Cardiac septum (tissue), 1 donor: ENCODE results near the gene ZNF776. TPM values are rescaled to one million over a fixed set of nuclear protein-coding genes. Genes with fewer than 3 reads are reported as not detected.
"Not testable (repeated sequence)": the region's sequence is repeated elsewhere in the genome, so short reads cannot be mapped to it uniquely, and the experiment has no call there.

Experiments
- DNase-seq: peaks from one replicate; pipeline ENCODE4 v3.0.0-alpha.2; 2020; ENCODE audit warnings: low spot score
- intact Hi-C: fragments of 100-400 bp; cut with DNase I; formaldehyde crosslinking; loops from one replicate; pipeline ENCODE4 v1.14.0; 2022
- long read RNA-seq: library from polyadenylated mRNA; unstranded; transcript quantifications from one replicate; pipeline ENCODE4 v2.0.0, GENCODE V29; 2021
- total RNA-seq: library from RNA; stranded (reverse); fragmentation: NEBNext Ultra II Directional; extraction: Animal tissue kit (Norgen Biotek cat#: 25700); gene quantifications from one replicate; pipeline ENCODE4 v1.2.1, GENCODE V29; 2021
- donor health status: DM: no; HTN: no; CAD: no.

Gene ZNF776
- total RNA-seq = 10.0 TPM
- long read RNA-seq, full-length matches to known transcripts = 2 of 6 reads
- long read RNA-seq, partial matches to known transcripts = 0 of 6 reads
- long read RNA-seq, other reads (novel, unspliced or antisense) = 4 of 6 reads

GRCh38 chr19:57746580-57747471 lies at the start of gene ZNF776:
TSS of gene ZNF776 (plus strand) at chr19:57746815. CDS start at chr19:57747059, 244 bp downstream.
- intact Hi-C loops = loop anchor here (2.0 kb wide), 2 partner anchors 22 to 68 kb away; partner anchors contain the start of genes ZNF552 and ZNF586
- DNase-seq = peak; percentile 93

DNA sequence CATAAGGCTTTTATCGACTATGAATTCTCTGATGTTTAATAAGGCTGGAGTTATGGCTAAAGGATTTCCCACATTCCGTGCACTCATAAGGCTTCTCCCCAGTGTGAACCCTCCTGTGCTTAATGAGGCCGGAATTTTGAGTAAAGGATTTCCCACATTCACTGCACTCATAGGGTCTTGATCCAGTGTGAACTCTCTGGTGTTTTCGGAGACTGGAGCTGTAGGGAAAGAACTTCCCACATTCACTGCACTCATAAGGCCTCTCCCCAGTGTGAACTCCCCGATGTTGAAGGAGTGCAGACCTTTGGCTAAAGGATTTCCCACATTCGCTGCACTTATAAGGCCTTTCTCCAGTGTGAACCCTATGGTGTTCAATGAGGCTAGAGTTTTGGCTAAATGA lies 45.0 kb upstream of the ZNF776 start:
- intact Hi-C loops = no loop called here
- DNase-seq = no peak

GRCh38 chr19:57706346-57706745 lies 40.3 kb upstream of the ZNF776 start:
- intact Hi-C loops = no loop called here
- DNase-seq = no peak

DNA sequence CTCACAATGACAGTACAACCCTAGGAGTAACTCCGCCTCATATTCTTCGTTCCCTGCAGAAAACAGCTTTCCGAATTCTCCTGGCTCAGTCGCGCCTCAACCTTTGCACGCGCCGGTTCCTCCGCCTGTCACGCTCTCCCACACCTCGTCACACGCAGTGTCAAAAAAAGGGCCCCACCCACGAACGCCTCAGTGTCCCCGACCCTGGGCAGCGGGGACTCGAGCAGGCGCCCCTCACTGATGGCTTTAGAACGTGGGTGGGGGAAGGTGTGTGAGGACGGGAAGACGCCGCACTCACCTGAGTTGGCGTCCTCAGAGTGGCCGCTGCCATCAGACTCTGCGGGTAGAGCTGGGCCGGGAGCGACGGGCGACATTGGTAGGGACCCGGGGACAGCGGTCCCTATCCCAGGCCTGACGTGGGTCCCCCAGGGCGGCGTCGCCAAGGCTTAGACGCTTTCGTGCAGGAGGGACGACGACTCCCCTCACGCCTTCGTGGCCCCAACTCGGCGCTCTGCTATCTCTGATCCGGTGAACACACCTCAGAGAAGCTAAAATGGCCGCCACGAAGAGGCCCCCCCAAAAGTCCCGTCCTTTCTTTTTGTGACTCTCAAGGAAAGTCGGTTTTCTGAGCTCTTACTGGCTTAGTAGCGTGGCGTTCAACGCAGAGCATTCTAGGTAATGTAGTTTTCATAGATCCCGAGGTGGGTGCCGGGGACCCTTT lies 37.8 kb upstream of the ZNF776 start, which contains the start of gene ZNF154:
Gene ZNF154 (minus strand): TSS at position 564 of the 721 bp plus-strand sequence. CDS start 233 bp downstream, at position 331.
- peak; percentile 78 for DNase-seq
- intact Hi-C loops = no loop called here

DNA sequence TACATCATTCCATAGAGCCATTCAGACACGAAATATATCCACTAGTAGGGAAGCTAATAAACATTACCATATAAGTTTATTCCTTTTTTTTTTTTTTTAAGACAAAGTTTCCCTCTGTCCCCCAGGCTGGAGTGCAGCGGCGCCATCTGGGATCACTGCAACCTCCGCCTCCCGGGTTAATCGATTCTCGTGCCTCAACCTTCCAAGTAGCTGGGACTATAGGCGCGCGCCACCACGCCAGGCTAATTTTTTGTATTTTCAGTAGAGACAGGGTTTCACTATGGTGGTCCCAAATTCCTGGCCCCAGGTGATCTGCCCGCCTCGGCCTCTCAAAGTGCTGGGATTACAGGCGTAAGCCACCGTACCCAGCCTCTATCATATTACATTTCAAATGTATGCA lies 37.0 kb upstream of the ZNF776 start:
- DNase-seq = no peak
- intact Hi-C loops = no loop called here

DNA sequence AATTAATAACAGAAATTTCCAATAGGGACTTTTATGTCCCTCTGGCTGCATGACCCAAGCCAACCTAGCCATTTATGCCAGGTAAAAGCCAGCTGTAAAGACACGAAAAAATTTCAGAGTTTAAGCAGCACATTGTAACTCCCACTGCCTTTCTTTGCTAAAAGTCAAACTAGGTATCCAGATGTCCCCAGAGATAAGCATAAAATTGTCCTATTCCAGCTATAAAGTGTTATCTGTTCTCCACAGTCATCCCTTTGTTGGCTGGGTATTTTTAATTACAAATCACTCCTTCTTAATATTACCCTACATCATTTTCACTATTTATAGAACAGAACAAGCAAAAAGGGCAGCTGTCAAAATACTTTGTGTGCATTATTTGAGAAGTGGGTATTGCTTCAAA lies 34.4 kb upstream of the ZNF776 start:
- intact Hi-C loops = no loop called here

DNA sequence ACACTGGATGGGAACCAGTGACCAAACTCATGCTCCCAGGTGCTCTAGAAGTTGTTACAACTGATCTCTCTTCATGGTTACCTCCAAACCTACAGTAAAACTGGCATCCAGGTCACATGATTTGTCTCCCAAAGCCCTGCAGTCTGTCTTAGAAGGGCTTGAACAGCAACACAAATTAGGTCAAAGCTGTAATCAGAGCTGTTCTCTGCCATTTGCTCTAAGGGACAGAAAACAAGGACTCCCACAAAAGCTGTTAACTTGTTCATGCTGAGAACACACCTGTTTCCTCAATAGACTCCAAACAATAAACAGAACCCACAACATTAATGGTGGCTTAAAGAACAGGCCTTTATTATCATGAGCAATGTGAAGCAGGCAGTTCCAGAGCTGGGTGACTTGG lies 27.2 kb upstream of the ZNF776 start:
- no peak for DNase-seq
- intact Hi-C loops = no loop called here

More for the DNA sequence above, 34.4 kb upstream of the ZNF776 start:
- DNase-seq = no peak

DNA sequence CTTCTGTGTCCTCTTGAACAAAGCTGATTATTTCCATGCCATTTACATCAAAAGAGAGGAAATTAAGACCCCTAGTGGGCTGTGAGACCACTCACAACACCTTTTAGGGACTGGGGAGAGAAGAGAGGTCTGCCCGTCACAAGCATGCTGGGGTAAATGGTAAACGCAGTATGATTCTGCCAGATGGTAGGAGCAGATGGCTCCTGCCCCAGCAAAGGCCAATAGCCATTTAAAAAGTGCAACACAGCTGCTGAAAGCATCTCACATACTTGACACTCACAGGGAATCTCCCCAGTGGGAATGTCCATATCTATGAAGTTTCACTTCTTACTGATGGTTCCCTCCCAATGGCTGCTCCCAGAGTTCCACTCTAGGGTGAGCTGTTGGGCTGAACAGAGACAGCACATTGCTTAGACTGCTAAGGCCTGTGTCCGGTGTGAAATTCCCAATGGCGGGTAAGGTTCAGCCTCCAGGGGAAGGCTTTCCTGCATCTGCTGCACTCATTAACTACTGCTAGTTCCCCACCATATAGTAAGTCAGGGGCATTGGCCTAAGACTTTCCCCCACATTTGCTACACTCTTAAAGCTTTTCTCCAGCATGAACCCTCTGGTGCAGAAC lies 26.6 kb upstream of the ZNF776 start:
- DNase-seq = no peak
- intact Hi-C loops = no loop called here

GRCh38 chr19:57720878-57721277 lies 25.7 kb upstream of the ZNF776 start:
- intact Hi-C loops = no loop called here
- no peak for DNase-seq

DNA sequence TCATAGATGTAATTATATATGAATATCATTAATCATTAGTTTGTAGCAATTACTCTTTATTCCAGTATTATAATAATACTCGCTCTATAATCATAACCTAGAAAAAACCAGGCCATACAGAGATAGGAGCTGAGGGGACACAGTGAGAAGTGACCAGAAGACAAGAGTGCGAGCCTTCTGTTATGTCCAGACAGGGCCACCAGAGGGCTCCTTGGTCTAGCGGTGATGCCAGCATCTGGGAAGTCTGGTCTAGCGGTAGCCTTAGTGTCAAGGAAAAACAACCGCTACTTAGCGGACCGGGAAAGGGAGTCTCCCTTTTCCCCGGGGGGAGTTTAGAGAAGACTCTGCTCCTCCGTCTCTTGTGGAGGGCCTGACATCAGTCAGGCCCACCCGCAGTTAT lies 8.3 kb upstream of the ZNF776 start:
- intact Hi-C loops = loop anchor here (10.0 kb wide), 1 partner anchor 416 kb away; the partner anchor contains the start of gene ZNF329

GRCh38 chr19:57738770-57739169 lies 7.8 kb upstream of the ZNF776 start:
- intact Hi-C loops = loop anchor here (10.0 kb wide), 1 partner anchor 416 kb away; the partner anchor contains the start of gene ZNF329
- DNase-seq = not testable (repeated sequence)

More for the DNA sequence above, 8.3 kb upstream of the ZNF776 start:
- peak; percentile 88 for DNase-seq

GRCh38 chr19:57747472-57747807 lies 825 bp downstream of the ZNF776 start:
- intact Hi-C loops = loop anchor here (2.0 kb wide), 2 partner anchors 21 to 67 kb away; partner anchors contain the start of genes ZNF552 and ZNF586
- DNase-seq = no peak

DNA sequence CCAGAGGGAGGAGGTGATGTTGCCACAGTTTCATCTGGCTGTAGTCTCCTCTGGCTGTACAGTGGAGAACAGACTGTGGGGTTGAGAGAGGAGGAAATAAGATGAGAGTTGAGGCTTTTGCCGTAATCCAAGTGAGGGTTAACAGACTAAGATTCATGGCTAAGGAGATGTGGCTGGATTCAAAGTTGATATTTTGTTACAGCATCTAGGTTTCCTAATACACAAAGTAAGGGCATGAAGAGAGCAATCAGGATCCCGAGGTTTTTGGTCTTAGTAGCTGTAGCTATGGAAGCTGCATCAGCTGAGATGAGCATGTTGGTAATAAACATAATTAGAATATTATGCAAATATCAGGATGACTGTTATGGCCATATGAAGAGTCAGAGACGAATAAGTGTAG lies 1.4 kb downstream of the ZNF776 start:
- no peak for DNase-seq
- intact Hi-C loops = no loop called here

DNA sequence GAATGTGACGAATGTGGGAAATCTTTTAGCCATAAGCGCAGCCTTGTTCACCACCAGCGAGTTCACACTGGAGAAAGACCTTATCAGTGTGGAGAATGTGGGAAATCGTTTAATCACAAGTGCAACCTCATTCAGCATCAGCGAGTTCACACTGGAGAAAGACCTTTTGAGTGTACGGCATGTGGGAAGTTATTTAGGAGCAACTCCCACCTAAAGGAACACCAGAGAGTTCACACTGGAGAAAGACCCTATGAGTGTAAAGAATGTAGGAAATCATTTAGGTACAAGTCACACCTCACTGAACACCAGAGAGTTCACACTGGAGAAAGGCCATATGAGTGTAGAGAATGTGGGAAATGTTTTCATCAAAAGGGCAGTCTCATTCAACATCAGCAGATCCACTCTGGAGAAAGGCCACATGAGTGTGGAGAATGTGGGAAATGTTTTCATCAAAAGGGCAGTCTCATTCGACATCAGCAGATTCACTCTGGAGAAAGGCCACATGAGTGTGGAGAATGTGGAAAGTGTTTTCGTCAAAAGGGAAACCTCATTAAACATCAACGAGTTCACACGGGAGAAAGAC lies 7.6 kb downstream of the ZNF776 start:
- intact Hi-C loops = no loop called here
- DNase-seq = no peak

DNA sequence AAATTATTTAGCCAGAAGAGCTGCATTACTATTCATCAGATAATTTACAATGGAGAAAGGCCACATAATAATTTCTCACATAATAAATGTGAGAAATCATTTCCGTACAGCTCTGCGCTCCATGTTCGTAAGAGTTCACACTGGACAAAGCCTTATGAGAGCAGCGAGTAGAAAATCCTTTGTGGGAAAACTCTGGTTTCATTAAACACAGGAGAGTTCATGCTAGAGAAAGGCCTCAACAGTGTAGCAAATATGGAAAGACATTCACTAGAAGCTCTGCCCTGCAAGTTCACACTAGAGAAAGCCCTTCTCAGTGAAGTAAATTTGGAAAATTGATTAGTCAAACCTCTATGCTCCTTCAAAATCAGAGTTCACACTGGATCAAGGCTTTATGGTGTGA lies 8.4 kb downstream of the ZNF776 start:
- no peak for DNase-seq
- intact Hi-C loops = no loop called here

DNA sequence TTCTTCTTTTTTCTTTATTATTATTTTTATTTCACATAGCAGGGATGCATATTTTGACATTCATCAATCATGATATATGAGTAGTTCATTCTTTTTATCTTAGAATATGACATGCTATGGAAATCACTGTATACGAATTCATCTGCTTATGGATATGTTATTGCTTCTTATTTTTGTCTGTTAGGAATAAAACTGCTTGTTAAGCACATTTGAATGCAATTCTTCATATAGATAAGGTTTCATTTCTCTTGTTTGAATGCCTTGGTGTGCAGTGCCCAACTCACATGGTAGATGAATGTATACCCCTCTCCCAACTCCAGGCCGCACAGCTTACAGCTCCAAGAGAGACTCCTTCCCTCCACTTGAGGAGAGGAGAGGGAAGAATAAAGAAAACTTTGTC lies 11.3 kb downstream of the ZNF776 start:
- intact Hi-C loops = no loop called here

DNA sequence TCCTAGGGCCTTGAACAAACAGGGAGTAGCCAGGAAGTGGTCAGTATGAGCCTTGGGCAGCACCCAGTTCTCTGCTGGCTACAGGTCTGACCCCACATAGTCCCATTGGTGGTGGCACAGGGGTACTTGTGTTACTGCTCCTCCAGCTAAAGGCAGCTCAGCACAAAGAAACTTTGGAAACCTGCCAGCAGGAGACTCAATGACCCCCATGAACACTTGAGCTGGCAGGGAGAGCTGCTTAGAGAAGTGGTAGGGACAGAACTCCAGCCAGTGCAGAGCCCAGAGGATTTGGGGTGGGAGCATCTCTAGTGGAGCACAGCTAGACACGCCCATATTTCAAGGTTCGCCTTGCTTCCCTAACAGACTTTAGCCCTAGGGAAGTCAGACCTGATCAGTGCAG lies 12.5 kb downstream of the ZNF776 start:
- DNase-seq = no peak
- intact Hi-C loops = no loop called here

More for the DNA sequence above, 11.3 kb downstream of the ZNF776 start:
- DNase-seq = no peak

DNA sequence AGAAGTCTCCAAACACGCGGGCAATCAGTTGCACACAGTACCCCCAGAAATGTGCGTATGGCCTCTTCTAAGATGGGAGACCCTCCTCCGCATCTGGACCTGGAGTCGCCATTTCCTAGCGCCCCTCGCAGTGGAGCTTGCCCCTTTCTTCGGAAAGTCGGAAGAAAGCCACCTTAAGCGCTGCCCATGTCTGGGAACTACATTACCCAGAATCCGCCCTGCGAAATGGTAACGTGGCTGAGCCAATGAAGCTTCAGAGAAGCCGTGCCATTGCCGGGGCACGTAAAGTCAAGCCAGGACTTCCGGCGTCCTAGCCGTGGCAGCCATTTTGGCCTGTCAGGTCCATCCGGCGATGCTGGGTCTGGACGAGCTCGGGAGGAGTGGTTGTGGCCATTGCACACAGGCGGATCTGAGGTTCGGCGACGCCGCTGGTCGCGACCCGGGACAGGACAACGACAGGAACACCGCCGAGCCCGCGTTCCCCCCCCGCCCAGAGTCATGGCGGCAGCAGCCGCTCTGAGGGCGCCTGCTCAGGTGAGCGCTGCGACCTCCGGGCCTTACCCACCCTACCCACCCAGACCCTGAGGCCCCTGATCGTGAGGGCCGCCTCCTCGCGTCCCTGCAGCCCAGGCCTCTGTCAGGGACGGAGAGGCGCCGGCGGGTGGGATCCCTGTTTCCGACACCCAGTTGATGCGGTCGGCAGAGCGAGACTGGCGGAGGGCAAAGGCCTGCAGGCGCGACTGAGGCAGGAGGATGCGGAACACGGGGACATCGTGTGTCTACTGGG lies 22.9 kb downstream of the ZNF776 start, which contains the start of gene ZNF586:
Gene ZNF586 (plus strand): TSS at position 332 of the 787 bp plus-strand sequence. CDS start 167 bp downstream, at position 499.
- intact Hi-C loops = loop anchor here (2.0 kb wide), 1 partner anchor 23 kb away; the partner anchor contains the start of gene ZNF776
- peak; percentile 97 for DNase-seq
